RWPE1 (cell line): ENCODE measurements around the gene ZNF592.

Experiments used
- CTCF ChIA-PET: fragments of 350-600 bp; sonication (Branson Sonifier 250); formaldehyde crosslinking; extraction: SDS; loops from one replicate; lab custom pipeline; 2021; lab: Yijun Ruan, JAX
- POLR2A ChIA-PET: fragments of 400-600 bp; formaldehyde crosslinking; extraction: SDS; loops from one replicate; lab custom pipeline; 2020; ENCODE audit warnings: antibody characterized with exemption; ENCODE audit not compliant: low non-redundant PET; lab: Yijun Ruan, JAX
- DNase-seq: peaks from one replicate; pipeline ENCODE4 v3.0.0; 2012; ENCODE audit warnings: low spot score
- H3K27ac ChIP-seq: fragments of 450-650 bp; 2 replicates; pipeline ENCODE4 v1.5.1; 2017
- CTCF ChIP-seq: fragments of 450-650 bp; conservative IDR thresholded peaks from 2 replicates; pipeline ENCODE4 v1.5.1; 2017; ENCODE audit warnings: low read depth, mild to moderate bottlenecking

The ZNF592 gene

DNA sequence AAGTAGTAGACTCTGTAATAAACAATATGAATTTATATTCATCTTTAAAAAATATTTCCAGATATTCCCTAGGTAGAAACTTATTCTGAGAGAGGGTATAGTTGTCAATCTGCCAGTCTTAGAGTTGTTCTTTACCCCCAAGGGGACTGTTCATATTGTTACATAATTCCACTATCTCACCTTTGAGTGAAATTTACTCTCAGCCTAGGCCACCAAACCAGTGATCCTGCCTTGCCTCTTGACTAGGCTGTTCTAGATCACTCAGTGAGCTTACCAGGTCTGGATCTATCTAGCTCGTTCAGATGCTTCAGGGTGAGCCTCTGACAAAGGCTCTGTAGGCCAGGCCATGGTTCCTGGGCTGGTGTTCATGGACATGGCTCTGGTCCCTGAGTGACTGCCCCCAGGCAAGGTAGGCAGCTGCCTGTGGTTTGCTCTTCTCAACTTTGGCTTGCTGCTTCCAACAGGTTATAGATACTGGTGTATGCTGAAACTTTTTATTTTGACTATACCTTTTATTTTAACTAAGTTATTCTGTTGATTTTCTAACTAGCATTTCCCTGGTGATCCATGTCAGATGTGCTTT lies 27.6 kb downstream of the ZNF592 start:
- no peak overlapping the region for H3K27ac ChIP-seq
- ChIA-PET POLR2A (no interaction called here), CTCF (no interaction called here)
- no peak for DNase-seq
- no peak for TF ChIP-seq CTCF

DNA sequence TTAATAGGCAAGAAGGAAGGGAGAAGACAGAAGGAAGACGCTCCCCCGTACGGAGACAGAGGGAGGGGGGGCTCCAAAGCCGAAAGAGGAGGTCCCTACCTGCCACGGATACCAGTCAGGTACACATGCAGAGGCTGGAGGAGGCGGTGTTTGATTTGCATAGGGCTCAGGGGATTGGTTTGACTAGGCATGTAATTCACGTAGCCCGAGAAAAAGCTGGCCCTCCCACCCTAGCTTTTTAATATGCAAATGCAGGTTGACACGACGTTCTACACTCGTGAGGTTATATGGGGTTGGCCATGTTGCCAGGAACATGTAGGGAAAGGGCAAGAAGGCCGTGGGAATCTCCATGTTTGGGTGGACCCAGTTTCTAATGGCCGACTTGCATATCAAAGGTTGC lies 29.8 kb downstream of the ZNF592 start:
- ChIA-PET POLR2A (no interaction called here), CTCF (no interaction called here)
- no peak for DNase-seq
- TF ChIP-seq CTCF, result no peak
- H3K27ac ChIP-seq, result no peak overlapping the region

GRCh38 chr15:84780492-84780891 lies 32.1 kb downstream of the ZNF592 start:
- CTCF ChIA-PET, result interaction anchor here (0.6 kb wide), 1 partner anchor 204 kb away, joined by 6 read pairs; no protein-coding TSS in a partner anchor
- DNase-seq, result no peak
- TF ChIP-seq CTCF, result no peak

GRCh38 chr15:84781495-84781894 lies 33.1 kb downstream of the ZNF592 start:
- ChIA-PET POLR2A (interaction anchor here (0.7 kb wide), 2 partner anchors 30 to 123 kb away, joined by 3 to 7 read pairs; partner anchors contain the start of gene NMB), CTCF (no interaction called here)
- no peak for DNase-seq
- TF ChIP-seq CTCF, result no peak
- no peak overlapping the region for H3K27ac ChIP-seq

More at GRCh38 chr15:84780492-84780891, 32.1 kb downstream of the ZNF592 start:
- no peak overlapping the region for H3K27ac ChIP-seq
- POLR2A ChIA-PET, result no interaction called here

GRCh38 chr15:84782346-84782745 lies 34.0 kb downstream of the ZNF592 start:
- H3K27ac ChIP-seq, result no peak overlapping the region
- no peak for DNase-seq
- CTCF ChIA-PET, result no interaction called here
- POLR2A ChIA-PET, result interaction anchor here (0.7 kb wide), 1 partner anchor 124 kb away, joined by 7 read pairs; the partner anchor contains the start of gene NMB
- TF ChIP-seq CTCF, result no peak

- CTCF ChIA-PET, result no interaction called here
- POLR2A ChIA-PET, result no interaction called here
- TF ChIP-seq CTCF, result no peak
- DNase-seq, result no peak
- no peak overlapping the region for H3K27ac ChIP-seq
Measured at GRCh38 chr15:84783493-84784251, 35.3 kb downstream of the ZNF592 start.
